B cell (primary cell): Measurements from ENCODE around the gene KRT12. TPM values are rescaled to one million over a fixed set of nuclear protein-coding genes. Genes with fewer than 3 reads are reported as not detected.

Experiments
- ATAC-seq: fragments of 200-7000 bp; cut with Tn5 transposase; one replicate; pipeline ENCODE4 v1.10.0; 2021; ENCODE audit warnings: low read depth, mild to moderate bottlenecking, moderate number of reproducible peaks, moderate library complexity
- CTCF ChIA-PET: fragments of 350-600 bp; sonication (Branson Sonifier 250); formaldehyde crosslinking; loops from one replicate; lab custom pipeline; 2021; ENCODE audit warnings: antibody characterized with exemption, inconsistent platforms; lab: Charles Lee
- POLR2A ChIA-PET: fragments of 350-600 bp; sonication (Branson Sonifier 250); formaldehyde crosslinking; loops from one replicate; lab custom pipeline; 2021; ENCODE audit warnings: antibody characterized with exemption; lab: Charles Lee
- DNase-seq: peaks from one replicate; pipeline ENCODE4 v3.0.0; 2013
- H2AFZ ChIP-seq: 2 replicates; pipeline ENCODE4 v1.6.1; 2012; ENCODE audit warnings: mild to moderate bottlenecking, low read depth, low read length; ENCODE audit not compliant: insufficient read depth, poor library complexity, severe bottlenecking
- H3K27ac ChIP-seq, 2 donors: 1 replicate in 1 of 2; 2 replicates in 1 of 2; pipeline ENCODE4 v1.5.1; 2012 to 2013; ENCODE audit warnings: low read length in 2 of 2, mild to moderate bottlenecking in 2 of 2, moderate library complexity in 1 of 2
- H3K27me3 ChIP-seq, 4 experiments: fragments of 200-600 bp in 1 of 4; sonication (generic) in 1 of 4; replicated peaks in 1 of 4; 1 replicate in 2 of 4; 2 replicates in 2 of 4; pipeline versions ENCODE4 v1.6.1 to v1.7.0; 2013 to 2016; ENCODE audit warnings: low read length in 3 of 4, mild to moderate bottlenecking in 2 of 4, mixed read lengths in 1 of 4, moderate library complexity in 1 of 4; ENCODE audit not compliant: insufficient read depth in 4 of 4, control insufficient read depth in 3 of 4; ENCODE audit errors: control extremely low read depth in 1 of 4
- H3K36me3 ChIP-seq, 2 experiments: replicated peaks in 1 of 2; 1 replicate in 1 of 2; 2 replicates in 1 of 2; pipeline versions ENCODE4 v1.6.1 to v1.7.1; 2013; ENCODE audit warnings: low read length in 1 of 2; ENCODE audit not compliant: insufficient read depth in 2 of 2, control insufficient read depth in 1 of 2; ENCODE audit errors: control extremely low read depth in 1 of 2, extremely low read depth in 1 of 2
- H3K4me1 ChIP-seq, 2 donors: fragments of 200-600 bp in 1 of 2; sonication (generic) in 1 of 2; 1 replicate in 1 of 2; 2 replicates in 1 of 2; pipeline versions ENCODE4 v1.5.1 to v1.6.1; 2013 to 2017; ENCODE audit warnings: low read length in 2 of 2; ENCODE audit not compliant: control insufficient read depth in 2 of 2, insufficient read depth in 2 of 2
- H3K4me2 ChIP-seq: replicated peaks from 2 replicates; pipeline ENCODE3; 2012; ENCODE audit warnings: mild to moderate bottlenecking, low read depth, low read length; ENCODE audit not compliant: poor library complexity, severe bottlenecking
- H3K4me3 ChIP-seq, 5 experiments: fragments of 200-600 bp in 1 of 5; sonication (generic) in 1 of 5; 1 replicate in 3 of 5; 2 replicates in 2 of 5; pipeline versions ENCODE4 v1.5.1 to v1.7.0; 2011 to 2016; ENCODE audit warnings: low read length in 4 of 5, mild to moderate bottlenecking in 4 of 5, low read depth in 2 of 5, control low read depth in 1 of 5, moderate library complexity in 1 of 5; ENCODE audit not compliant: insufficient read depth in 1 of 5; ENCODE audit errors: control extremely low read depth in 1 of 5, extremely low read depth in 1 of 5
- H3K79me2 ChIP-seq: fragments of 200-600 bp; sonication (generic); one replicate; pipeline ENCODE4 v1.6.0; 2016; ENCODE audit warnings: low read length; ENCODE audit not compliant: control insufficient read depth, insufficient read depth
- H3K9ac ChIP-seq: fragments of 200-600 bp; sonication (generic); 2 replicates; pipeline ENCODE4 v1.6.1; 2017; ENCODE audit warnings: mild to moderate bottlenecking, low read length, moderate library complexity
- H3K9me3 ChIP-seq, 3 donors: one replicate each; pipeline versions ENCODE4 v1.6.1 to v1.7.1; 2013; ENCODE audit warnings: low read length in 2 of 3; ENCODE audit not compliant: control insufficient read depth in 2 of 3, insufficient read depth in 1 of 3; ENCODE audit errors: control extremely low read depth in 1 of 3
- H4K20me1 ChIP-seq: 2 replicates; pipeline ENCODE4 v1.6.0; 2012; ENCODE audit warnings: mild to moderate bottlenecking, low read length; ENCODE audit not compliant: insufficient read depth, control insufficient read depth, poor library complexity, severe bottlenecking
- H3K27ac Mint-ChIP-seq: one replicate; pipeline ENCODE4 v1.8.0; 2021; ENCODE audit warnings: mixed read lengths
- H3K27me3 Mint-ChIP-seq: one replicate; pipeline ENCODE4 v1.8.0; 2021; ENCODE audit warnings: mixed read lengths
- H3K4me1 Mint-ChIP-seq: one replicate; pipeline ENCODE4 v1.8.0; 2021; ENCODE audit warnings: mixed read lengths
- H3K4me3 Mint-ChIP-seq: one replicate; pipeline ENCODE4 v1.8.0; 2021; ENCODE audit warnings: mixed read lengths
- H3K9me3 Mint-ChIP-seq: one replicate; pipeline ENCODE4 v1.8.0; 2022; ENCODE audit warnings: mixed read lengths; ENCODE audit not compliant: insufficient read depth
- CTCF ChIP-seq: fragments of 200-600 bp; IDR thresholded peaks from one replicate; pipeline ENCODE4 v1.8.0; 2022; ENCODE audit warnings: antibody characterized with exemption, mild to moderate bottlenecking
- EZH2 ChIP-seq: IDR thresholded peaks from 2 replicates; pipeline ENCODE4 v1.6.1; 2012; ENCODE audit warnings: borderline replicate concordance, low read depth, mild to moderate bottlenecking, moderate library complexity, low read length; ENCODE audit not compliant: insufficient read depth, poor library complexity, severe bottlenecking
- WGBS: methylation state at CpG from one replicate; pipeline ENCODE4 v1.1.5; 2013; ENCODE audit warnings: missing lambda C conversion rate; ENCODE audit not compliant: insufficient coverage; 5-methylcytosine and 5-hydroxymethylcytosine counted together
- intact Hi-C: fragments of 100-400 bp; cut with micrococcal nuclease; formaldehyde crosslinking; loops from one replicate; pipeline ENCODE4 v1.10.0; 2022
- polyA plus RNA-seq: library from polyadenylated mRNA; depleted of rRNA; stranded (reverse); fragments of >200 nt; gene quantifications from 2 replicates; pipeline ENCODE4 v1.2.3, GENCODE V29; 2012
- total RNA-seq, 2 donors: library from RNA; stranded (reverse); fragments of 120-200 nt in 1 of 2; gene quantifications; 1 replicate in 1 of 2; 2 replicates in 1 of 2; pipeline versions ENCODE4 v1.2.3 to v1.2.4, GENCODE V29; 2013 to 2022

KRT12 gene
- total and polyA plus RNA-seq, 2 donors (not counting 1 experiment from before 2014, with no cell fraction given), result not detected

- Histone ChIP-seq H3K9me3 (no peaks in the 10 kb centered on the region), H3K27me3 (no peaks in the 10 kb centered on the region), H3K79me2 (no peaks in the 10 kb centered on the region), H2AFZ (no peak overlapping the region), H3K36me3 (no peaks in the 10 kb centered on the region), H3K9ac (no peak overlapping the region), H3K4me2 (no peak overlapping the region), H3K27ac (no peak overlapping the region), H3K4me1 (no peaks in the 10 kb centered on the region), H4K20me1 (no peaks in the 10 kb centered on the region), H3K4me3 (no peak overlapping the region)
- H3K27me3 Mint-ChIP-seq, result peaks cover 17% of the 10 kb centered on the region
- H3K9me3 Mint-ChIP-seq, result no peaks in the 10 kb centered on the region
- H3K4me3 Mint-ChIP-seq, result no peak overlapping the region
- DNase-seq (no peak), ATAC-seq (no peak)
- ChIA-PET POLR2A (no interaction called here), CTCF (interaction anchor here (0.5 to 6.6 kb wide), 3 partner anchors 407 to 635 kb away, joined by 3 to 44 read pairs (median 3); no protein-coding TSS in a partner anchor)
- 100% methylated on average over 1 of the region's 3 CpGs for WGBS
- H3K4me1 Mint-ChIP-seq, result peaks cover 3% of the 10 kb centered on the region
- TF ChIP-seq EZH2 (no peak), CTCF (no peak)
- intact Hi-C loops, result no loop called here
- no peak overlapping the region for H3K27ac Mint-ChIP-seq
These were observed 47.2 kb upstream of the KRT12 start for GRCh38 chr17:40914075-40914855.

- Histone ChIP-seq H3K4me2 (no peak overlapping the region), H4K20me1 (no peaks in the 10 kb centered on the region), H3K9me3 (no peaks in the 10 kb centered on the region), H3K9ac (no peak overlapping the region), H3K79me2 (no peaks in the 10 kb centered on the region), H3K4me3 (no peak overlapping the region), H3K27me3 (peaks cover 0 to 12% (median 3%) of the 10 kb centered on the region in 4 experiments), H3K27ac (no peak overlapping the region), H3K36me3 (no peaks in the 10 kb centered on the region), H3K4me1 (no peaks in the 10 kb centered on the region), H2AFZ (no peak overlapping the region)
- 86% methylated on average over 8 of the region's 13 CpGs for WGBS
- Mint-ChIP-seq H3K27me3 (peaks cover 32% of the 10 kb centered on the region), H3K4me3 (no peak overlapping the region), H3K9me3 (no peaks in the 10 kb centered on the region), H3K27ac (no peak overlapping the region), H3K4me1 (peaks cover 3% of the 10 kb centered on the region)
- ATAC-seq, result no peak
- intact Hi-C loops, result no loop called here
- ChIA-PET POLR2A (no interaction called here), CTCF (interaction anchor here (1.0 to 6.6 kb wide), 5 partner anchors 11 to 750 kb away, joined by 3 to 44 read pairs (median 5); no protein-coding TSS in a partner anchor)
- no peak for TF ChIP-seq CTCF
- no peak for TF ChIP-seq EZH2
- no peak for DNase-seq
These were observed 45.6 kb upstream of the KRT12 start for GRCh38 chr17:40912486-40913210.
